Vagina (tissue), 2 donors: ENCODE measurements around the gene GPR42. TPM values are rescaled to one million over a fixed set of nuclear protein-coding genes. Genes with fewer than 3 reads are reported as not detected.
A peak's percentile ranks its signal among the peaks of the same experiment; 100 is the strongest.
"Not testable (repeated sequence)": the region's sequence is repeated elsewhere in the genome, so short reads cannot be mapped to it uniquely, and the experiment has no call there.

Experiments used
- DNase-seq, 2 donors: peaks; one replicate each; pipeline ENCODE4 v3.0.0-alpha.2; 2017; ENCODE audit errors: extremely low spot score in 2 of 2
- H3K27ac ChIP-seq: fragments of 200-600 bp; sonication (generic); one replicate; pipeline ENCODE4 v1.5.1; 2019
- H3K27me3 ChIP-seq: fragments of 200-600 bp; sonication (generic); one replicate; pipeline ENCODE4 v1.5.1; 2019
- H3K36me3 ChIP-seq, 2 donors: fragments of 200-600 bp; sonication (generic); one replicate each; pipeline ENCODE4 v1.5.1; 2017 to 2019
- H3K4me1 ChIP-seq: fragments of 200-600 bp; sonication (generic); one replicate; pipeline ENCODE4 v1.5.1; 2019
- H3K4me3 ChIP-seq, 2 donors: fragments of 200-600 bp; sonication (generic); 1 replicate in 1 of 2; 2 replicates in 1 of 2; pipeline ENCODE4 v1.5.1; 2016 to 2019
- H3K9me3 ChIP-seq: fragments of 200-600 bp; sonication (generic); one replicate; pipeline ENCODE4 v1.5.1; 2019
- CTCF ChIP-seq, 3 experiments: fragments of 450-650 bp in 2 of 3; fragments of 200-600 bp in 1 of 3; sonication (generic) in 1 of 3; IDR thresholded peaks; one replicate each; pipeline ENCODE4 v1.5.1; 2017 to 2019; ENCODE audit warnings: antibody characterized with exemption in 3 of 3, mild to moderate bottlenecking in 2 of 3, moderate library complexity in 2 of 3
- POLR2A ChIP-seq, 2 donors: fragments of 450-650 bp; IDR thresholded peaks; one replicate each; pipeline ENCODE4 v1.6.1; 2017; ENCODE audit warnings: antibody characterized with exemption in 2 of 2, mild to moderate bottlenecking in 2 of 2, moderate library complexity in 2 of 2
- POLR2AphosphoS5 ChIP-seq, 2 donors: sonication (generic); formaldehyde crosslinking; IDR thresholded peaks; one replicate each; pipeline ENCODE4 v1.9.0; 2017; ENCODE audit warnings: antibody characterized with exemption in 2 of 2, mild to moderate bottlenecking in 2 of 2, low read depth in 1 of 2; ENCODE audit not compliant: insufficient read depth in 1 of 2
- intact Hi-C: fragments of 100-400 bp; cut with DNase I; formaldehyde crosslinking; loops from one replicate; pipeline ENCODE4 v1.15.1; 2023
- total RNA-seq: library from RNA; depleted of rRNA; stranded (reverse); fragments of >200 nt; gene quantifications from one replicate; pipeline ENCODE4 v1.2.3, GENCODE V29; 2016

Gene GPR42
- total RNA-seq, 1 donor from 2014 or later: not detected

GRCh38 chr19:35357867-35358573, 12.8 kb upstream of the GPR42 start, which contains the start of gene FFAR3:
FFAR3 (plus strand) TSS chr19:35358460; CDS start chr19:35358891, 431 bp downstream.
- Histone ChIP-seq H3K4me1 (peaks cover 5% of the 10 kb centered on the region), H3K27me3 (no peaks in the 10 kb centered on the region), H3K4me3 (no peak within 1 kb of the TSS), H3K27ac (no peak within 1 kb of the TSS), H3K36me3 (no peaks in the 10 kb centered on the region), H3K9me3 (no peaks in the 10 kb centered on the region)
- DNase-seq: no peak
- no peak for TF ChIP-seq POLR2A (IDR thresholded peaks at IDR 0.05)
- TF ChIP-seq CTCF (IDR thresholded peaks at IDR 0.05): no peak
- no peak for TF ChIP-seq POLR2AphosphoS5 (IDR thresholded peaks at IDR 0.05; ENCODE audit: insufficient read depth in 1 of 2, low read depth in 1 of 2)
- intact Hi-C loops: loop anchor here (10.0 kb wide), 1 partner anchor 137 kb away; the partner anchor contains the start of gene KRTDAP

- H3K36me3 ChIP-seq, DNase-seq, H3K27me3 ChIP-seq, H3K4me1 ChIP-seq, H3K27ac ChIP-seq, H3K4me3 ChIP-seq, H3K9me3 ChIP-seq: not testable (repeated sequence)
- intact Hi-C loops: loop anchor here (10.0 kb wide), 1 partner anchor 136 kb away; the partner anchor contains the start of gene KRTDAP
Observed at GRCh38 chr19:35358834-35359233, 12.0 kb upstream of the GPR42 start.

DNA sequence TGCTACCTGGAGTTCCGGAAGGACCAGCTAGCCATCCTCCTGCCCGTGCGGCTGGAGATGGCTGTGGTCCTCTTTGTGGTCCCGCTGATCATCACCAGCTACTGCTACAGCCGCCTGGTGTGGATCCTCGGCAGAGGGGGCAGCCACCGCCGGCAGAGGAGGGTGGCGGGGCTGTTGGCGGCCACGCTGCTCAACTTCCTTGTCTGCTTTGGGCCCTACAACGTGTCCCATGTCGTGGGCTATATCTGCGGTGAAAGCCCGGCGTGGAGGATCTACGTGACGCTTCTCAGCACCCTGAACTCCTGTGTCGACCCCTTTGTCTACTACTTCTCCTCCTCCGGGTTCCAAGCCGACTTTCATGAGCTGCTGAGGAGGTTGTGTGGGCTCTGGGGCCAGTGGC, 11.5 kb upstream of the GPR42 start:
- not testable (repeated sequence) for H3K4me1 ChIP-seq, H3K4me3 ChIP-seq, H3K36me3 ChIP-seq, H3K27me3 ChIP-seq, DNase-seq, H3K9me3 ChIP-seq, H3K27ac ChIP-seq
- intact Hi-C loops: loop anchor here (10.0 kb wide), 1 partner anchor 135 kb away; the partner anchor contains the start of gene KRTDAP

DNA sequence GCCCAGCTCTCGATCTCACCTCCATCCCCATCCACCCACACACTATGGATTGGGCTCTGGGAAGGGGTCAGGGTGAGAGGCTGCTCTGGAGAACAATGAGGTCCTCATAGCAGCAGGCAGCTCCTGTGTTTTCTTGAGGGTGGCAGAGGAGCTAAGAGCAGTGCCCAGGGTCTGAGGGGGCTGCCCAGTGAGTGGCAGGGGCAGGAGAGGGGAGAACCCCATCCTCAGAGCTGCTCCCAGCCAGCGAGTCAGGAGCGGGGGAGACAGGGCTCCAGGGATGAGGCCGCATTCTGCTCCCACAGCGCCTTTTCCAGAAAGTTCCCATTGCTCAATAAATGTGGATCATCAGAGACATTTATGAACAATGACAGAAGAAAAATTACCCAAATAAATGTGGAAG, 10.8 kb upstream of the GPR42 start:
- H3K36me3 ChIP-seq: not testable (repeated sequence)

GRCh38 chr19:35360880-35361420, 9.9 kb upstream of the GPR42 start:
- Histone ChIP-seq H3K27ac (no peak overlapping the region), H3K27me3 (no peaks in the 10 kb centered on the region), H3K36me3 (no peaks in the 10 kb centered on the region), H3K4me3 (no peak overlapping the region), H3K9me3 (no peaks in the 10 kb centered on the region), H3K4me1 (peaks cover 5% of the 10 kb centered on the region)
- DNase-seq: no peak
- intact Hi-C loops: loop anchor here (10.0 kb wide), 1 partner anchor 734 kb away; no protein-coding TSS in a partner anchor
- TF ChIP-seq POLR2A (IDR thresholded peaks at IDR 0.05): no peak
- no peak for TF ChIP-seq CTCF (IDR thresholded peaks at IDR 0.05)
- no peak for TF ChIP-seq POLR2AphosphoS5 (IDR thresholded peaks at IDR 0.05; ENCODE audit: insufficient read depth in 1 of 2, low read depth in 1 of 2)

More for the DNA sequence above, 10.8 kb upstream of the GPR42 start:
- intact Hi-C loops: loop anchor here (10.0 kb wide), 1 partner anchor 735 kb away; no protein-coding TSS in a partner anchor
- not testable (repeated sequence) for DNase-seq, H3K27ac ChIP-seq, H3K27me3 ChIP-seq, H3K9me3 ChIP-seq, H3K4me3 ChIP-seq, H3K4me1 ChIP-seq

GRCh38 chr19:35362261-35363000, 8.4 kb upstream of the GPR42 start:
- TF ChIP-seq CTCF (IDR thresholded peaks at IDR 0.05): no peak
- no peak for TF ChIP-seq POLR2AphosphoS5 (IDR thresholded peaks at IDR 0.05; ENCODE audit: insufficient read depth in 1 of 2, low read depth in 1 of 2)
- no peak for TF ChIP-seq POLR2A (IDR thresholded peaks at IDR 0.05)
- H3K4me1 ChIP-seq: peaks cover 5% of the 10 kb centered on the region
- no peaks in the 10 kb centered on the region for H3K36me3 ChIP-seq
- DNase-seq: peak in 1 of 2 donors; percentile 70
- intact Hi-C loops: loop anchor here (10.0 kb wide), 1 partner anchor 732 kb away; no protein-coding TSS in a partner anchor
- H3K9me3 ChIP-seq: no peaks in the 10 kb centered on the region
- H3K27me3 ChIP-seq: no peaks in the 10 kb centered on the region
- H3K4me3 ChIP-seq: no peak overlapping the region
- H3K27ac ChIP-seq: no peak overlapping the region
